ENCODE data around the gene IGFLR1. TPM values are rescaled to one million over a fixed set of nuclear protein-coding genes. Genes with fewer than 3 reads are reported as not detected.
A peak's percentile ranks its signal among the peaks of the same experiment; 100 is the strongest.

Gene IGFLR1
- total and polyA plus RNA-seq, 12 donors: 4.9 to 35.3 (median 14.7) TPM

- Histone ChIP-seq H3K36me3 (replicated peaks in 1 of 2) (no peaks in the 10 kb centered on the region), H3K27me3 (no peaks in the 10 kb centered on the region), H3K4me3 (peak overlapping the region; percentile 34 to 89 (median 84)), H3K27ac (peak overlapping the region; percentile 99 to 100 (median 100)), H3K4me1 (replicated peaks in 1 of 2) (peaks cover 31 to 53% of the 10 kb centered on the region in 2 donors), H3K9me3 (replicated peaks in 1 of 3) (no peaks in the 10 kb centered on the region)
- DNase-seq: peak; percentile 94 to 98 (median 98)
- WGBS, 4 donors: 7 to 9% (median 8%) methylated on average over 35 to 41 of the region's 41 CpGs
- intact Hi-C loops (cut with DNase I): no loop called here
- peak in 5 of 6 experiments; percentile 23 to 45 (median 31) for TF ChIP-seq CTCF (IDR thresholded peaks at IDR 0.05)
- TF ChIP-seq POLR2A (IDR thresholded peaks at IDR 0.05): no peak
Observed at GRCh38 chr19:35744430-35745327, 2.4 kb upstream of the IGFLR1 start.

- Histone ChIP-seq H3K27ac (peak overlapping the region in 2 of 5 donors; percentile 100), H3K4me1 (replicated peaks in 1 of 2) (peaks cover 28 to 50% of the 10 kb centered on the region in 2 donors)
- WGBS, 4 donors: 86 to 91% (median 89%) methylated on average over 18 to 19 of the region's 19 CpGs
Observed at GRCh38 chr19:35743640-35744429, 1.6 kb upstream of the IGFLR1 start.

GRCh38 chr19:35741203-35741515 lies 1.1 kb downstream of the IGFLR1 start:
- DNase-seq: no peak
- Histone ChIP-seq H3K4me1 (replicated peaks in 1 of 2) (peaks cover 21 to 38% of the 10 kb centered on the region in 2 donors), H3K36me3 (replicated peaks in 1 of 2) (peaks cover 0 to 31% of the 10 kb centered on the region in 2 donors), H3K9me3 (replicated peaks in 1 of 3) (no peaks in the 10 kb centered on the region), H3K27me3 (no peaks in the 10 kb centered on the region), H3K4me3 (peak overlapping the region in 2 of 4 donors; percentile 11 to 59), H3K27ac (peak overlapping the region; percentile 68 to 95 (median 86))
- WGBS, 4 donors: 3 to 4% (median 4%) methylated on average over 5 to 12 of the region's 12 CpGs
- intact Hi-C loops (cut with DNase I): no loop called here
- TF ChIP-seq POLR2A (IDR thresholded peaks at IDR 0.05) (no peak), CTCF (IDR thresholded peaks at IDR 0.05) (peak in 1 of 6 experiments; percentile 16)

More at GRCh38 chr19:35743640-35744429, 1.6 kb upstream of the IGFLR1 start:
- peak overlapping the region in 1 of 4 donors; percentile 89 for H3K4me3 ChIP-seq
- peak in 1 of 7 donors; percentile 34 for DNase-seq
- peaks cover 0 to 5% of the 10 kb centered on the region in 2 donors for H3K36me3 ChIP-seq (replicated peaks in 1 of 2)
- H3K9me3 ChIP-seq (replicated peaks in 1 of 3): no peaks in the 10 kb centered on the region
- H3K27me3 ChIP-seq: no peaks in the 10 kb centered on the region
- intact Hi-C loops (cut with DNase I): no loop called here
- TF ChIP-seq POLR2A (IDR thresholded peaks at IDR 0.05): no peak
- TF ChIP-seq CTCF (IDR thresholded peaks at IDR 0.05): no peak

All from adrenal gland (tissue), 12 donors.